Astrocyte (in vitro differentiated cells and primary cell): ENCODE data around the gene RNF169.

Experiments used
- EZH2 ChIP-seq: IDR thresholded peaks from 2 replicates; pipeline ENCODE4 v1.6.1; 2012; ENCODE audit warnings: mild to moderate bottlenecking, low read length, inconsistent platforms; ENCODE audit not compliant: insufficient read depth
- TF ChIP-seq, protein P1 (sequence below): IDR thresholded peaks from 2 replicates; pipeline ENCODE4 v1.5.1; 2011; ENCODE audit warnings: low read depth, mild to moderate bottlenecking, inconsistent platforms, low read length, moderate library complexity; ENCODE audit not compliant: insufficient read depth

GRCh38 chr11:74746868-74747267 is 1.8 kb upstream of the RNF169 start:
- TF ChIP-seq, protein P1, sequence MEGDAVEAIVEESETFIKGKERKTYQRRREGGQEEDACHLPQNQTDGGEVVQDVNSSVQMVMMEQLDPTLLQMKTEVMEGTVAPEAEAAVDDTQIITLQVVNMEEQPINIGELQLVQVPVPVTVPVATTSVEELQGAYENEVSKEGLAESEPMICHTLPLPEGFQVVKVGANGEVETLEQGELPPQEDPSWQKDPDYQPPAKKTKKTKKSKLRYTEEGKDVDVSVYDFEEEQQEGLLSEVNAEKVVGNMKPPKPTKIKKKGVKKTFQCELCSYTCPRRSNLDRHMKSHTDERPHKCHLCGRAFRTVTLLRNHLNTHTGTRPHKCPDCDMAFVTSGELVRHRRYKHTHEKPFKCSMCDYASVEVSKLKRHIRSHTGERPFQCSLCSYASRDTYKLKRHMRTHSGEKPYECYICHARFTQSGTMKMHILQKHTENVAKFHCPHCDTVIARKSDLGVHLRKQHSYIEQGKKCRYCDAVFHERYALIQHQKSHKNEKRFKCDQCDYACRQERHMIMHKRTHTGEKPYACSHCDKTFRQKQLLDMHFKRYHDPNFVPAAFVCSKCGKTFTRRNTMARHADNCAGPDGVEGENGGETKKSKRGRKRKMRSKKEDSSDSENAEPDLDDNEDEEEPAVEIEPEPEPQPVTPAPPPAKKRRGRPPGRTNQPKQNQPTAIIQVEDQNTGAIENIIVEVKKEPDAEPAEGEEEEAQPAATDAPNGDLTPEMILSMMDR: no peak
- TF ChIP-seq EZH2: no peak
